H1 (cell line): ENCODE measurements around the gene KIAA0513. TPM values are rescaled to one million over a fixed set of nuclear protein-coding genes. Genes with fewer than 3 reads are reported as not detected.

Experiments
- CTCF ChIA-PET: fragments of 300-600 bp; sonication (Branson Sonifier 250); formaldehyde crosslinking; loops from one replicate; lab custom pipeline; 2021; ENCODE audit not compliant: partially characterized antibody; lab: Charles Lee
- POLR2A ChIA-PET: fragments of 300-600 bp; sonication (Branson Sonifier 250); formaldehyde crosslinking; loops from one replicate; lab custom pipeline; 2021; ENCODE audit warnings: inconsistent platforms; ENCODE audit not compliant: partially characterized antibody; lab: Charles Lee
- DNase-seq, 2 experiments: peaks; one replicate each; pipeline versions ENCODE4 v3.0.0 to v3.0.0-alpha.2; 2010 to 2022; ENCODE audit warnings: low spot score in 2 of 2, low read depth in 1 of 2, mixed read lengths in 1 of 2
- FAIRE-seq: peaks from 2 replicates; lab custom pipeline; 2011; peaks lifted over from hg19 to GRCh38; lab: Jason Lieb, UNC
- H2AFZ ChIP-seq: 2 replicates; pipeline ENCODE4 v1.8.1; 2012; ENCODE audit warnings: low read length, inconsistent platforms
- H2AK5ac ChIP-seq: 2 replicates; pipeline ENCODE4 v1.6.1; 2013; ENCODE audit warnings: low read depth, low read length
- H2BK120ac ChIP-seq: replicated peaks from 2 replicates; pipeline ENCODE3; 2013; ENCODE audit warnings: low read depth, low read length, inconsistent platforms
- H2BK12ac ChIP-seq: 2 replicates; pipeline ENCODE4 v1.6.1; 2013; ENCODE audit warnings: low read depth, low read length
- H2BK15ac ChIP-seq: 2 replicates; pipeline ENCODE4 v1.6.1; 2013; ENCODE audit warnings: low read length
- H2BK20ac ChIP-seq: 2 replicates; pipeline ENCODE4 v1.6.1; 2013; ENCODE audit warnings: low read length
- H2BK5ac ChIP-seq: 2 replicates; pipeline ENCODE4 v1.6.1; 2013; ENCODE audit warnings: low read depth, low read length
- H3K14ac ChIP-seq: 2 replicates; pipeline ENCODE4 v1.6.1; 2013; ENCODE audit warnings: inconsistent platforms; ENCODE audit not compliant: insufficient read length
- H3K18ac ChIP-seq: 2 replicates; pipeline ENCODE4 v1.6.1; 2013; ENCODE audit warnings: low read length; ENCODE audit errors: extremely low read depth
- H3K23ac ChIP-seq: 2 replicates; pipeline ENCODE4 v1.6.1; 2013; ENCODE audit warnings: inconsistent platforms; ENCODE audit not compliant: insufficient read length
- H3K23me2 ChIP-seq: 2 replicates; pipeline ENCODE4 v1.6.1; 2013; ENCODE audit warnings: low read depth, low read length
- H3K27ac ChIP-seq: 2 replicates; pipeline ENCODE4 v1.6.1; 2011; ENCODE audit warnings: low read depth, low read length, inconsistent platforms
- H3K27me3 ChIP-seq, 4 experiments: replicated peaks in 1 of 4; 1 replicate in 1 of 4; 2 replicates in 3 of 4; pipeline versions ENCODE4 v1.6.1 to v1.8.1; 2011 to 2013; ENCODE audit warnings: low read length in 3 of 4, mild to moderate bottlenecking in 3 of 4, inconsistent platforms in 2 of 4, mixed read lengths in 2 of 4, moderate library complexity in 1 of 4; ENCODE audit not compliant: control insufficient read depth in 3 of 4, insufficient read depth in 3 of 4; ENCODE audit errors: extremely low read depth in 1 of 4
- H3K36me3 ChIP-seq, 4 experiments: 2 replicates each; pipeline versions ENCODE4 v1.6.1 to v1.8.1; 2011 to 2013; ENCODE audit warnings: mild to moderate bottlenecking in 4 of 4, low read length in 3 of 4, moderate library complexity in 2 of 4, control low read depth in 1 of 4, inconsistent platforms in 1 of 4; ENCODE audit not compliant: insufficient read depth in 4 of 4, control insufficient read depth in 2 of 4
- H3K4ac ChIP-seq: replicated peaks from 2 replicates; pipeline ENCODE3; 2013; ENCODE audit warnings: low read length, low read depth, mixed read lengths, inconsistent platforms; ENCODE audit not compliant: insufficient read length
- H3K4me1 ChIP-seq, 4 experiments: replicated peaks in 1 of 4; 1 replicate in 1 of 4; 2 replicates in 3 of 4; pipeline versions ENCODE4 v1.6.1 to v1.8.1; 2011 to 2013; ENCODE audit warnings: low read length in 3 of 4, inconsistent platforms in 2 of 4, mixed read lengths in 1 of 4; ENCODE audit not compliant: insufficient read depth in 4 of 4, control insufficient read depth in 3 of 4
- H3K4me2 ChIP-seq, 2 experiments: 2 replicates each; pipeline versions ENCODE4 v1.6.1 to v1.8.1; 2011 to 2013; ENCODE audit warnings: low read depth in 2 of 2, low read length in 2 of 2, control low read depth in 1 of 2, inconsistent platforms in 1 of 2, mild to moderate bottlenecking in 1 of 2; ENCODE audit not compliant: insufficient read depth in 1 of 2
- H3K4me3 ChIP-seq, 4 experiments: fragments of 200-600, 300-600 bp in 1 of 4; sonication (generic), shearing (Covaris generic), sonication (Bioruptor Twin) in 1 of 4; 2 replicates each; pipeline versions ENCODE4 v1.5.1 to v1.8.1; 2011 to 2016; ENCODE audit warnings: low read length in 4 of 4, low read depth in 3 of 4, control low read depth in 2 of 4, inconsistent platforms in 2 of 4, mild to moderate bottlenecking in 2 of 4, mixed read lengths in 1 of 4, moderate library complexity in 1 of 4; ENCODE audit not compliant: insufficient read depth in 2 of 4; ENCODE audit errors: extremely low read depth in 1 of 4
- H3K56ac ChIP-seq: replicated peaks from 2 replicates; pipeline ENCODE3; 2013; ENCODE audit warnings: low read depth, mild to moderate bottlenecking, mixed read lengths, low read length, inconsistent platforms; ENCODE audit not compliant: insufficient read length
- H3K79me1 ChIP-seq: 2 replicates; pipeline ENCODE4 v1.6.1; 2013; ENCODE audit warnings: low read depth, low read length, control low read depth
- H3K79me2 ChIP-seq, 2 experiments: 2 replicates each; pipeline versions ENCODE4 v1.6.1 to v1.8.1; 2012 to 2013; ENCODE audit warnings: low read length in 2 of 2, mild to moderate bottlenecking in 2 of 2, inconsistent platforms in 1 of 2; ENCODE audit not compliant: insufficient read depth in 2 of 2, control insufficient read depth in 1 of 2
- H3K9ac ChIP-seq, 4 experiments: replicated peaks in 1 of 4; 1 replicate in 1 of 4; 2 replicates in 3 of 4; pipeline versions ENCODE4 v1.6.1 to v1.8.1; 2011 to 2013; ENCODE audit warnings: low read depth in 3 of 4, low read length in 3 of 4, control low read depth in 2 of 4, mild to moderate bottlenecking in 2 of 4, moderate library complexity in 2 of 4, inconsistent platforms in 1 of 4; ENCODE audit errors: extremely low read depth in 1 of 4
- H3K9me3 ChIP-seq, 2 experiments: 2 replicates each; pipeline versions ENCODE4 v1.6.1 to v1.8.1; 2012 to 2013; ENCODE audit warnings: mild to moderate bottlenecking in 2 of 2, moderate library complexity in 2 of 2, control low read depth in 1 of 2, inconsistent platforms in 1 of 2, low read depth in 1 of 2, low read length in 1 of 2, mixed read lengths in 1 of 2; ENCODE audit not compliant: insufficient read depth in 2 of 2
- H4K20me1 ChIP-seq, 2 experiments: replicated peaks in 1 of 2; 2 replicates each; pipeline versions ENCODE3 to v1.8.1; 2011 to 2013; ENCODE audit warnings: inconsistent platforms in 2 of 2, low read length in 2 of 2, mild to moderate bottlenecking in 1 of 2; ENCODE audit not compliant: insufficient read depth in 2 of 2, control insufficient read depth in 1 of 2
- H4K5ac ChIP-seq: 2 replicates; pipeline ENCODE4 v1.6.1; 2013; ENCODE audit warnings: low read length, low read depth, mixed read lengths, inconsistent platforms; ENCODE audit not compliant: insufficient read length
- H4K8ac ChIP-seq: 2 replicates; pipeline ENCODE4 v1.8.0; 2013; ENCODE audit warnings: mild to moderate bottlenecking, moderate library complexity, low read length, inconsistent platforms; ENCODE audit not compliant: insufficient read depth; ENCODE audit errors: extremely low read depth
- H4K91ac ChIP-seq: replicated peaks from 2 replicates; pipeline ENCODE3; 2013; ENCODE audit warnings: low read length, mixed read lengths, inconsistent platforms; ENCODE audit not compliant: insufficient read length
- BCL11A ChIP-seq, 2 experiments: IDR thresholded peaks; one replicate each; pipeline ENCODE4 v1.6.1; 2011; ENCODE audit warnings: low read depth in 2 of 2, low read length in 2 of 2, mild to moderate bottlenecking in 2 of 2
- CREB1 ChIP-seq: IDR thresholded peaks from 2 replicates; pipeline ENCODE4 v1.6.1; 2012; ENCODE audit warnings: inconsistent platforms
- HDAC6 ChIP-seq: IDR thresholded peaks from one replicate; pipeline ENCODE4 v1.7.1; 2012; ENCODE audit warnings: low read depth, mild to moderate bottlenecking, inconsistent platforms, low read length, moderate library complexity
- NRF1 ChIP-seq: IDR thresholded peaks from 2 replicates; pipeline ENCODE4 v1.6.1; 2011; ENCODE audit warnings: mild to moderate bottlenecking, low read depth, low read length, improper control_type of control experiment
- POLR2AphosphoS5 ChIP-seq: IDR thresholded peaks from 2 replicates; pipeline ENCODE4 v1.6.1; 2011; ENCODE audit warnings: low read depth, low read length
- RAD21 ChIP-seq, 2 experiments: IDR thresholded peaks in 1 of 2; conservative IDR thresholded peaks in 1 of 2; 2 replicates each; pipeline ENCODE4 v1.6.1; 2011; ENCODE audit warnings: low read depth in 2 of 2, low read length in 2 of 2, improper control_type of control experiment in 1 of 2, inconsistent platforms in 1 of 2, mild to moderate bottlenecking in 1 of 2, moderate library complexity in 1 of 2
- RBBP5 ChIP-seq: IDR thresholded peaks from 2 replicates; pipeline ENCODE4 v1.7.1; 2012; ENCODE audit warnings: low read depth, mild to moderate bottlenecking, inconsistent platforms, low read length, moderate library complexity, borderline replicate concordance
- SP4 ChIP-seq: IDR thresholded peaks from 2 replicates; pipeline ENCODE4 v1.6.1; 2012; ENCODE audit warnings: low read length, inconsistent platforms
- TAF7 ChIP-seq: optimal IDR thresholded peaks from 2 replicates; pipeline ENCODE3; 2011; ENCODE audit warnings: low read depth, mild to moderate bottlenecking, inconsistent platforms, low read length, moderate library complexity, borderline replicate concordance
- YY1 ChIP-seq: IDR thresholded peaks from 2 replicates; pipeline ENCODE4 v1.6.1; 2011; ENCODE audit warnings: low read depth, mild to moderate bottlenecking, low read length
- WGBS, 2 experiments: shearing (Covaris generic) in 1 of 2; methylation state at CpG; one replicate each; pipeline versions ENCODE4 v1.1.6 to v1.1.7; 2013 to 2015; ENCODE audit warnings: low lambda C conversion rate in 2 of 2, mixed read lengths in 2 of 2, inconsistent platforms in 1 of 2, low coverage in 1 of 2, missing lambda C conversion rate in 1 of 2; ENCODE audit not compliant: insufficient replicate concordance in 2 of 2, insufficient coverage in 1 of 2, insufficient read length in 1 of 2; ENCODE audit errors: extremely low coverage in 1 of 2, missing lambda C conversion rate in 1 of 2; 5-methylcytosine and 5-hydroxymethylcytosine counted together
- polyA plus RNA-seq, 7 experiments: library from polyadenylated mRNA; depleted of rRNA in 3 of 7; stranded (reverse) in 5 of 7; unstranded in 2 of 7; fragments of >200 nt in 5 of 7; fragments of 200-250 nt in 2 of 7; gene quantifications; 1 replicate in 5 of 7; 2 replicates in 1 of 7; 4 replicates in 1 of 7; pipeline versions ENCODE4 v1.2.1 to v1.2.3, GENCODE V29; 2011 to 2013; ENCODE audit warnings: missing spikeins in 2 of 7, mixed read lengths in 2 of 7
- total RNA-seq: library from RNA; stranded (reverse); fragmentation: NEBNext Ultra II Directional; extraction: Animal tissue kit (Norgen Biotek cat#: 25700); gene quantifications from 2 replicates; pipeline ENCODE4 v1.2.1, GENCODE V29; 2021

The KIAA0513 gene
- total and polyA plus RNA-seq, 2 of the 8 experiments (the other 6 are each of a cell fraction or from before 2014, with no cell fraction given) = 2.1 to 6.1 TPM

- Histone ChIP-seq H3K4me3 (no peak overlapping the region), H3K79me2 (no peaks in the 10 kb centered on the region), H3K9ac (no peak overlapping the region), H3K79me1 (no peaks in the 10 kb centered on the region), H3K18ac (no peak overlapping the region), H3K23ac (no peak overlapping the region), H4K8ac (no peak overlapping the region), H2BK20ac (no peak overlapping the region), H3K4ac (no peak overlapping the region), H2BK12ac (no peak overlapping the region), H3K27me3 (no peaks in the 10 kb centered on the region), H3K14ac (no peak overlapping the region), H3K36me3 (no peaks in the 10 kb centered on the region), H2AFZ (no peak overlapping the region), H3K4me2 (no peak overlapping the region), H4K5ac (no peak overlapping the region), H3K27ac (no peak overlapping the region), H2BK5ac (no peak overlapping the region), H4K91ac (no peak overlapping the region), H2AK5ac (no peak overlapping the region), H4K20me1 (peaks cover 0 to 6% of the 10 kb centered on the region in 2 experiments)
- FAIRE-seq (no peak), DNase-seq (no peak)
- ChIA-PET POLR2A (no interaction called here), CTCF (interaction anchor here (0.6 to 1.5 kb wide), 5 partner anchors 14 to 63 kb away, joined by 3 to 6 read pairs (median 5); partner anchors contain the start of gene KIAA0513)
- TF ChIP-seq NRF1 (no peak), BCL11A (IDR thresholded peaks at IDR 0.05; ENCODE audit: low read depth in 2 of 2, low read length in 2 of 2) (no peak), RBBP5 (no peak), TAF7 (no peak), SP4 (no peak), RAD21 (IDR thresholded peaks at IDR 0.05 in 1 of 2, conservative IDR thresholded peaks at IDR 0.05 in 1 of 2; ENCODE audit: low read depth in 2 of 2, low read length in 2 of 2) (no peak), HDAC6 (no peak), POLR2AphosphoS5 (no peak), YY1 (no peak), CREB1 (no peak)
- TF ChIP-seq, all 59 proteins: peak for 0
- Histone ChIP-seq H2BK120ac (no peak overlapping the region), H3K4me1 (no peaks in the 10 kb centered on the region), H2BK15ac (no peak overlapping the region), H3K23me2 (no peaks in the 10 kb centered on the region), H3K9me3 (no peaks in the 10 kb centered on the region), H3K56ac (no peak overlapping the region)
- 82% methylated on average over 6 of the region's 6 CpGs; no CpG with 5 or more reads in 1 of the 2 experiments for WGBS, 2 experiments
Observed at GRCh38 chr16:85042606-85043005, 15.0 kb downstream of the KIAA0513 start.
